Activated gamma-delta T cell treated with Interleukin-2 at 50 U/mL for 16 hours (primary cell): ENCODE results near the gene ALS2CL.

Experiments used
- DNase-seq: peaks from one replicate; pipeline ENCODE4 v3.0.0-alpha.2; 2020

Gene ALS2CL

GRCh38 chr3:46664188-46664970 is 29.1 kb downstream of the ALS2CL start:
- no peak for DNase-seq

DNA sequence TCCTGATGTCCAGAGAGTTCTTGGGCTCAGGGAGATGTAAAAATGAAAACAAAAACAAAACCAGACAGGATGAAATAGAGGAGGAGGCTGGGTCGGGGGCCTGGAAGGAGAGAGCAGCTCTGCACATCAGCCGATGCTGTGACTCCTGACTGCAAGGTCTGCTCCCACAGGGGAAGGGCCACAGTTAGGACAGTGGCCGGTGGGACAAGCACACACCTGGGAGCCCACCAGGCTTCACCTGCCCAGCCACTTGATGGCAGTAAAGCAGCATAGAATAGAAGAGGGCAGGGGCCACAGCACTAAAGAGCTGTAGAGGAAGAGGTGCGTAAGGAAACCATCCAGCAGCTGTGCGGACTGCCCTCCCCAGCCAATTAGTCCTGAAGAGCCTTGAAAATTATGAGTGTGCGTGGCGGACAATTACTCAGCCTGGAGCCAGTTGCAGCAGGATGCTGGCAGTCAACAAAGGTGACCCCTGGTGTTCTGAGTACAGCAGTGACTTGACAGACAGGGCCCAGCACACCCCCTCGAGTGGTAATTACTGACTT is 29.8 kb downstream of the ALS2CL start:
- DNase-seq = no peak

DNA sequence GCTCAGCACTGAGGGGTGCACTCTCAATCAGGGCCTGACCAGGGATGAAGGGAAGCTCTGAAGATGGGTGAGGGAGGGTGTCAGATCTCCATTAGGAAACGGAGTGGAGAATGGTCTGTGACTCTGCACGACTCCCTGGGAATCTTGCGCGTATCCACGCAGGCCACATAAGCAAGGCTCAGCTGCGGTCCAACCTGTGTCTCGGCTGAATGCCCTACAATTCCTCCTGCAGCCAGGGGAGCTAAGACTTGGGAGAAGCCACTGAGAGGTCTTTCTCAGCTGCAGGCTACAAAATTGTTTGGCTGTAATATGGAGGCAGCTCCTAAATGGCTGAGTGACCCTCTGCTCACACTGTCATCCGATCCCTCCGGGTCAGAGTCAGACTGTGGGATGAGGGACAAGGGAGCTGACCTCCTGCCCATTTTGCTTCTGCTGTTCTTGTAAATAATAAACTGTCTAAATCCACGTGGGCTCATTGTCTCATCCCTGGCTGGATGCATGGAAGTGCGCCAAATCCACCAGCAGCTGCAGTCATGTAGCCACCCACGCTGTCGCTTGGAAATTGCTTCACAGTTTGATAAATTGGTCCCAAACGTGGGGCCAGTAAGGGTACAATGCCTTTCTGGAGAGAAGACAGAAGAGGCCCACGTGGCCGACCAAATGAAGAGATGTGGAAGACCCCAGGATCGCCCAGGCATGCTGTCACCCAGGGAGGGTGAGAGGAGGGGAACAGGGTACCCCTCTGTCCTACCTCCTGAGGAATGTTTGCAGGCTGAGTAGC is 30.5 kb downstream of the ALS2CL start:
- no peak for DNase-seq

GRCh38 chr3:46661776-46662766 is 31.4 kb downstream of the ALS2CL start:
- no peak for DNase-seq

DNA sequence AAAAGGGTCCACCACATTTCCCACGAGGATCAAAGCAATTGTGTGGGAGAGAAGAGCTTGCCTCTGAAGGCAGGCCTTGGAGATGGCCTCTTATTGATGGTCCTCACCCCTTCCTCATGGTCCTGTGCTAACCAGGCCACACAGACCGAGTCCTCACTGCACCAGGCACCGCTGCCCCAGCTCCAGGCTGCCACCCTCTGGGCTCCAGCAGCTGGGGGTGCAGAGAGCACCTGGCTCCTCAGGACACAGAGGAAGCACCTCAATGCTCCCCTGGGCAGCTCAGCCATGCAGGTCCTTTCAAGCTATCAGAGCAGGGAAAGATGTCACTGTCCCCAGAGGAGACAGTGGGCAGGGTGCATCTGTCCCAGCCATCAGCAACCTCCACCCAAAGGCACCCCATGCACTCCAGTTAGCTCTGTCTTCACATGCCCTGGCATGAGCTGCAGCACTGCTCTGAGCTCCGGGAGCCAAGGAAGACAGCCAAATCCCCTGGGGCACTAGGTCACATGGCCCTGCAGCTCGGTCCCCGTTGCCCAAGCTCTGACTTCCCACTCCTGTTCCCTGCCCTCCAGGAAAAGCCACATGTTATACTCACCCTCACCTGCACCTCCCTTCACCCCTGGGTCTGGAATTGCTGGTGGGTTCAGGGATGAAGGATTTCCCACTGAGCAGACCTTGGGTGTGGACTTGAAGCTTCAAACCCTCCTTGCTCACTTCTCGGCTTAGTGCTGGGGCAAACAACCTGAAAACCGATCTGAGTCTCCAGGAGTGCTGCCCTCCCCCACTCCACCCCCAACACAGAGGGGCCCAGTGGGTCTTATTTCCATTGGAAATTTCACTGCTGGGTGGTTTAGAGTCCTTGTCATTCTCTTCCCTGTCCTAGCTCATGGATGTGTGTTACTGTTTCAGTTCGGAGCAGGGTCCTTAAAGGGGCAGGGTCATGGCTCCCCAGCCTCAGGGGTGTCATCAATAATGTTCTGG is 32.6 kb downstream of the ALS2CL start:
- no peak for DNase-seq

- DNase-seq = no peak
Measured at GRCh38 chr3:46660003-46660402, 33.5 kb downstream of the ALS2CL start.

- no peak for DNase-seq
Measured at GRCh38 chr3:46659285-46659684, 34.2 kb downstream of the ALS2CL start.

- DNase-seq = no peak
Measured at GRCh38 chr3:46656778-46657556, 36.5 kb downstream of the ALS2CL start.

DNA sequence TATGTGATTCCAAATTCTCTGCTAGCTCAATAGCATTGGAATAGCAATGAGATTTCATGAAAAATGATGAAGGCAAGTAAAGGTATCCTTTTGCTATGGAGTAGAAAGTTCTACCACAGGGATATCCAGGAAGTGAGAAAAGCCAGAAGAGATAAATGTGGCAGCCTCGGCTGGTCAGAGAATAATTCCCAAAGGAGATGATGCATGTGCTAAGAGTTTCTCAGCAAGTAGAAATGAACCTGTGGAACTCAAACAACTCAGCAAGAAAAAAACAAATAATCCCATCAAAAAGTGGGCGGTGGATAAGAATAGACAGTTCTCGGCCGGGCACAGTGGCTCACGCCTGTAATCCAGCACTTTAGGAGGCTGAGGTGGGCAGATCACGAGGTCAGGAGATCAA is 38.2 kb downstream of the ALS2CL start:
- DNase-seq = no peak

DNA sequence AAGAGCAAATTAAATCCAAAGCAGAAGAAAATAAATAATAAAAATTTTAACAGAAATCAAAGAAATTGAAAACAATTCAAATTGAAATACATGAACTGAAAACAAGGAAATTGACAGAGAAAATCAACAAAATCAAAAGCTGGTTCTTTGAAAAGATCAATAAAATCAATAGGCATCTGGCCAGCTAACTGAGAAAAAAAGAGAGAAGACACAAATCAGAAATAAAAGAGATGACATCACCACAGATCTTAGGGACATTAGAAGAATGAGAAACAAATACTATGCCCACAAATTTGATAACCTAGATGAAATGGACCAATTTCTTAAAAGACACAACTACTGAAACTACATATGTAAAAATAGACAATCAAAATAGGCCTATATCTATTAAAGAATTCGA is 42.4 kb downstream of the ALS2CL start:
- no peak for DNase-seq

GRCh38 chr3:46649436-46649835 is 44.0 kb downstream of the ALS2CL start:
- DNase-seq = no peak

DNA sequence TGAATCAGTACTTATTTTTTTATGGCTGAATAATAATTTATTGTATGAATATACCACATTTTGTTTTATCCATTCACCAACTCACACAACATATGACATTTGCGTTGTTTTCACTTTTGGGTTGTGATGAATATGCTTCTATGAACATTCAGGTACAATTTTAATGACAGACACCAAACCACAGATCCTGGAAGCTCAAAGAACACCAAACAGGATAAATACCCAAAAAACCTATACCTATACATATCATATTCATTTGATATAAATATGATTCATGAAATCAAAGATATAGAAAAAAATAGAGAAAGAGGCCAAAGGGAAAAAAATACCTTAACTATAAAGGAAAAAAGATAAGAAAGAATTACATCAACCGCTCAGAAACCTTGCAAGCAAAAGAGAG is 45.4 kb downstream of the ALS2CL start:
- no peak for DNase-seq

DNA sequence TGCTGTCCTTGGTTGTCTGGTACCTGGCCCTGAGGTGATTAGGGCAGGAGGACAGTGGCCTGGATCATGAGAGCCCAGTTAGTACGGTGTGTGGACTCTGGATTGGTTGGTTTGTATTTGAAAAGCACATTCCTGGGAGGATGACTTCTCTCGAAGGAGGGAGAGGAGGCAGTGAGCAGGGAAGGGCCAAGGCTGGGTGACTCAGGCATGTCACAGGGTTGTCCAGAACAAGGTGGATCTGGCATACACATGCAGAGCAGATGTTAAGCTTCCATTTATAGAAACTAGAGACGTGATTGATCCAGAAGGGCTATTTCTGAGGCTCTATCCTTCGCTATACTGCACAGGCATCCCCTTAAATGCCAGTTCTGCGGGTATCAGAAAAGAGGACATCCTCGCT is 46.8 kb downstream of the ALS2CL start:
- DNase-seq = no peak

DNA sequence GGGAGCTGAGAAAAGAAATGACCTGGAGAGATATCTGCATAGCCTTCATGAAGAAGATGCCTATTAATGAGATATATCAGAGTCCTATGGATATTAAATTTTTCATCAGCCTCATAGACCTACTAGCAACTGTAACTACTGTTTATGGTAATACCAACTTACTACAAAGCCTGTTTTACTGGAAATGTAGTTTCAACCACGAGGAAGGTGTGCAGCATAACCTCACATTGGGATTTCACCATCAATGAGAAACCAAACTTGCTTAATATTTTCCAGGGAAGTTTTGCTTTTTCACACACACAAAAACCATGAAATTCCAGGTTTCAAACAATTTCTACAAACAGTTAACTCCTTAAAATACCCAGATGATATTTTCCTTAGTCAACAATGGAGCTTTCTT is 49.8 kb downstream of the ALS2CL start:
- DNase-seq = no peak

GRCh38 chr3:46642971-46643370 is 50.5 kb downstream of the ALS2CL start:
- no peak for DNase-seq

- DNase-seq = no peak
Measured at GRCh38 chr3:46640927-46641326, 52.6 kb downstream of the ALS2CL start.

GRCh38 chr3:46639221-46639620 is 54.3 kb downstream of the ALS2CL start:
- no peak for DNase-seq

GRCh38 chr3:46634856-46635255 is 58.6 kb downstream of the ALS2CL start:
- DNase-seq = no peak

GRCh38 chr3:46632792-46633191 is 60.7 kb downstream of the ALS2CL start:
- DNase-seq = no peak
